IPS DF 6.9 (cell line): ENCODE measurements around the gene PLXNA4.

Experiments used
- DNase-seq: peaks from one replicate; pipeline ENCODE4 v3.0.0-alpha.2; 2013; ENCODE audit warnings: low read depth, low spot score
- H3K27ac ChIP-seq: one replicate; pipeline ENCODE4 v1.5.1; 2013; ENCODE audit warnings: low read length, control low read depth
- H3K27me3 ChIP-seq: 2 replicates; pipeline ENCODE4 v1.6.1; 2013; ENCODE audit warnings: mild to moderate bottlenecking, low read length; ENCODE audit not compliant: control insufficient read depth, insufficient read depth
- H3K36me3 ChIP-seq: 2 replicates; pipeline ENCODE4 v1.6.1; 2013; ENCODE audit warnings: low read length; ENCODE audit not compliant: control insufficient read depth, insufficient read depth
- H3K4me1 ChIP-seq: 2 replicates; pipeline ENCODE4 v1.6.1; 2013; ENCODE audit warnings: low read length; ENCODE audit not compliant: control insufficient read depth, insufficient read depth
- H3K4me3 ChIP-seq: 2 replicates; pipeline ENCODE4 v1.5.1; 2013; ENCODE audit warnings: mild to moderate bottlenecking, low read length
- H3K9me3 ChIP-seq: 2 replicates; pipeline ENCODE4 v1.6.1; 2013; ENCODE audit warnings: low read length, inconsistent platforms; ENCODE audit not compliant: control insufficient read depth, insufficient read depth
- WGBS: extraction: QIAGEN DNeasy Blood & Tissue Kit; methylation state at CpG from one replicate; pipeline ENCODE4 v1.1.7; 2013; ENCODE audit warnings: mixed read lengths, missing lambda C conversion rate; ENCODE audit not compliant: insufficient read length, insufficient coverage; 5-methylcytosine and 5-hydroxymethylcytosine counted together

PLXNA4 gene

DNA sequence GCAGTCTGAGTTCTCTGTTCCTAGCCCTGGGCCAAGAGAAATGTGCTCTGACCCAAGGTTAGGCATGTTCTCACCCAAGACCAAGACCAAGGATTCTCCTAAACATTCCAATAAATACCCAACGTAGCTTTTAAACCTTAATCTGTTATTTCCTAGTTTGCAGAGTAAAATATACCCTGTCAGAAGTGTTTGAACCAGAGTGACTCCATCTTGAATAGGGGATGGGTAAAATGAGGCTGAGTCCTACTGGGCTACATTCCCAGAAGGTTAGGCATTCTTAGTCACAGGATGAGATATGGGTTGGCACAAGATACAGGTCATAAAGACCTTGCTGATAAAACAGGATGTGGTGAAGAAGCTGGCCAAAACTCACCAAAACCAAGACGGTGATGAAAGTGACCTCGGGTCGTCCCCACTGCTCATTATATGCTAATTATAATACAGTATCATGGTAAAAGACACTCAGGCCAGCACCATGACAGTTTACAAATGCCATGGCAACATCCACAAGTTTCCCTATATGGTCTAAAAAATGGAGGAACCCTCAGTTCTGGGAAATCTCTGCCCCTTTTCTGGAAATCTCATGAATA is 27.7 kb downstream of the PLXNA4 start:
- no CpG with 5 or more reads among the region's 4 CpGs for WGBS
- no peak for DNase-seq

DNA sequence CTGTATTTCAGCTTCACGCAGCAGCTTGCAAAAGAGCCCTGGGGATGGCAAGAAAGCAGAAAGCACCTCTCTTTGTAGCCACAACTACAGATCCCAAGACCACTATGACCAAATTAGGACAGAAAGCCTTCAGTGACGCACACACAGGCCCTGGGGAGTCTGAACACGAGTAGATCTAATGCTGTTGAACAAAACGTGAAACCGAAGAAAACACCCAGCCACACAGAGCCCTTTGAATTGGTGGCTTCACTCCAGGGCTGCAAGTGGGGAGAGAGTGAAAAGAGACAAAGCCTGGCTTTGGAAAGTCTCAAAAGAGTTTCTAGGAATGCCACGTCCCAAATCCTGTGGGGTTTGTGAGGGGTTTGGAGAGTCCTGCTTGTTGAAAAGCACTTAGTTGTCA is 28.4 kb downstream of the PLXNA4 start:
- Histone ChIP-seq H3K36me3 (no peaks in the 10 kb centered on the region), H3K27ac (no peak overlapping the region), H3K4me3 (no peak overlapping the region), H3K9me3 (no peaks in the 10 kb centered on the region), H3K4me1 (peaks cover 4% of the 10 kb centered on the region), H3K27me3 (no peaks in the 10 kb centered on the region)
- no CpG with 5 or more reads among the region's 6 CpGs for WGBS
- DNase-seq, result no peak

More for the DNA sequence above, 27.7 kb downstream of the PLXNA4 start:
- no peaks in the 10 kb centered on the region for H3K9me3 ChIP-seq
- H3K4me1 ChIP-seq, result peaks cover 4% of the 10 kb centered on the region
- no peak overlapping the region for H3K4me3 ChIP-seq
- H3K36me3 ChIP-seq, result no peaks in the 10 kb centered on the region
- no peak overlapping the region for H3K27ac ChIP-seq
- no peaks in the 10 kb centered on the region for H3K27me3 ChIP-seq

DNA sequence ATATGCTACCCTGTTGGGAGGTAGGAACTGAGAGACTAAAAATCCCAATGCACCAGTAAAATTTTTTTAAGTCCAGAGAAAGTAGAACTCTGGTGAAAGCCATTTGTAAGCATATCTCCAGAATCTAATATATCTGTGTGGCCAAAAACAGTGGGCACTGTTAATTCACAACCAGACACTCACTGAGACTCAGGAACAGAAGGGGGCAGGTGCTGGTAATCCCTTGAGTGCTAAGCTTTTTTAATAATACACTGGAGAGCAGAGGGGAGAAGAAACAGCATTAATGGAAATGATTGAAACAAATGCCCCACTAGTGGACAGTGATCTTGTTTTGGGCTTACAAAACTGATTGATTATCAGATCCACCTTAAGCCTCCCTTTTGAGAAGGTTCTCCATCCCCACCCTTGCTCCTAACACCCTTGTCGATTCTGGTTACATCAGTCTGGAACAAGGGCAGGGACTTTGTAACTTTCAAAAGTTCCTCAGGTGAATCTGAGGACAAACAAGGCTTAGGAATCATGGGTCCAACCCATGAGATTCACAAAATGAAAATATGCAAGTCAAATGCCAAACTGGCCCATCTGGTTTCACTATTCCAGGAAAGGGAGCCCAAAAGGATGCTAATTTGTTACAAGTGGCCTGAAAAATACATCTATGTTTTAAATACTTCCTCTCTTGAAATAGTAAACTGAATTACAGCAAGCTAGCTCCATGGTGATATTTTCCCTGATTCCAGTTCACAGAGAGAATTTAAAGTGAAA is 29.7 kb downstream of the PLXNA4 start:
- H3K4me3 ChIP-seq, result no peak overlapping the region
- peaks cover 4% of the 10 kb centered on the region for H3K4me1 ChIP-seq
- H3K36me3 ChIP-seq, result no peaks in the 10 kb centered on the region
- no peaks in the 10 kb centered on the region for H3K9me3 ChIP-seq
- no CpG with 5 or more reads among the region's 1 CpG for WGBS
- H3K27ac ChIP-seq, result no peak overlapping the region
- H3K27me3 ChIP-seq, result no peaks in the 10 kb centered on the region
- no peak for DNase-seq

DNA sequence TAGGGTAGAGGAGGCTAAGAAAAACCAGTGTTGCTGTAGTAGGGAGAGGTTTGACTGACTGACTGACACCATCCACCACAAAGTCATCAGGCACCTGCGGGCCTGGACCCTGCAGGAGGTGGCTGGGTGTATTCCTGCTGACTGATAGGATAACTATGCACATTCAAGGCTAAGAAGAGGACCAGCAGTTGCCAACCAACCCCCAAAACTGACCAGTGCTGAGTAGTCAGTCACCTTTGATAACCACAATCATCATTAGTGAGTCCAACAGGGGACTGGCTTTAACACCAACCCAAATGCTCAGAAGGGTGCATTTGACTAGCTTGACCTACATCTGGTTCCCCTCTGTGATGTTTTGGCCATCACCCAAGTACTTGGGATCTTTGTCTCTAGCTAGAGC is 30.5 kb downstream of the PLXNA4 start:
- Histone ChIP-seq H3K27ac (no peak overlapping the region), H3K9me3 (no peaks in the 10 kb centered on the region), H3K4me1 (peaks cover 4% of the 10 kb centered on the region), H3K36me3 (no peaks in the 10 kb centered on the region), H3K4me3 (no peak overlapping the region), H3K27me3 (no peaks in the 10 kb centered on the region)
- no CpG with 5 or more reads among the region's 1 CpG for WGBS
- no peak for DNase-seq

DNA sequence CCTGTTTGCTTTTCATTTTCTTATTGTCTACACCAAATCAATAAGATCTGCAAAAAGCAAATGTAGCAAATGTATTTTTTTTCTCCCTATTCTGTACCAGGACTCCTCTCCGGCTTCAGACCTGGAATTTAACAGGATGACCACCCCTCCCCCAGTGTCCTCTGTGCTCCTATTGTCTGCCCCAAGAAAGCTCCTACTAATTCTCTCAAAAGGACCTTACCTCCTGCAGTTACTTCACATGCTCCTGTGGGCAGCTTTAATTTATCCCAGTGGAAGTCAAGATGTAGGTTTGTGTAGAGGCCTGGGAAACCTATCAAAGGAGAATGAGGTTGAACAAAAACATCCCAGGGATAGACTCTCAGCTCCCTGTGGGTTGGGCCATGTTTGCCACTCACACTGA is 31.3 kb downstream of the PLXNA4 start:
- Histone ChIP-seq H3K27me3 (no peaks in the 10 kb centered on the region), H3K36me3 (no peaks in the 10 kb centered on the region), H3K9me3 (no peaks in the 10 kb centered on the region), H3K27ac (no peak overlapping the region), H3K4me1 (peaks cover 6% of the 10 kb centered on the region), H3K4me3 (no peak overlapping the region)
- no CpG with 5 or more reads among the region's 1 CpG for WGBS
- no peak for DNase-seq

DNA sequence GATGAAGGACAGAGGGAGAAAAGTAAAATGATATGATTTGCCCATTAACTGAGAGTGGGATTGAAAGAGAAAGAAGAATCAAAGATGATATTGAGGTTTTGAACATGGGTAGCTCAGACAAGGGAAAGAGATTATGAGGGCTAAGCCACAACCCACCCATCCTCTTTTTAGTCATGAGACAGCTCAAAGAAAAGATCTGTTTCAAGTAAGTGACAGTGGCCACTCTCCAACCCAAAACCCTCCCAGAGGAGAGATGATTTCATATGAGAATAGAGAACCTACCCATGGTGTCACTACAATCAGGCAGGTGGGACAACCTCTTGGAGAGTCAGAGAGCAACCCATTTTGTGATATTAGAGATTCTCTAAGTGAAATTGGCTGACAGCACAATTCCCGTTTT is 32.2 kb downstream of the PLXNA4 start:
- H3K4me1 ChIP-seq, result peaks cover 6% of the 10 kb centered on the region
- no peaks in the 10 kb centered on the region for H3K36me3 ChIP-seq
- H3K27ac ChIP-seq, result no peak overlapping the region
- H3K27me3 ChIP-seq, result no peaks in the 10 kb centered on the region
- no peak for DNase-seq
- no peaks in the 10 kb centered on the region for H3K9me3 ChIP-seq
- no CpG with 5 or more reads among the region's 1 CpG for WGBS
- H3K4me3 ChIP-seq, result no peak overlapping the region

DNA sequence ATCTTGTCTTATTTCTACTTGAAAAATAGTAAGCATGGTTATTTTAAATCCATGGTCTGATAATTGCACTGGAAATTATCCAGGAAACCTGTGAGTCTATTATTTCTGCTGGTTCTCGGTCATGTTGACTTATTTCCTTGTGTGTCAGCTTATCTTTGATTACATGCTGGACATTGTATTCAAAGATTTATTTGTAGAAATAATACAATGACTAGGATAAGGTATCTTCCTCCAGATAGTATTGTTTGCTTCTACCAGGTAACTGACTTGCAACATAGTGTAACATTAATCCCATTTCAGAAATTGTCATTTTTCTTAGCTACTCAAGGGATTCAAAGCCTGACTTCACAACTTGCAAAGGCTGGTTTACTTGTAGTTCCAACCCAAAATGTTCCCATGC is 33.4 kb downstream of the PLXNA4 start:
- no peaks in the 10 kb centered on the region for H3K9me3 ChIP-seq
- DNase-seq, result no peak
- H3K27me3 ChIP-seq, result no peaks in the 10 kb centered on the region
- no peaks in the 10 kb centered on the region for H3K36me3 ChIP-seq
- no CpG with 5 or more reads among the region's 1 CpG for WGBS
- no peak overlapping the region for H3K27ac ChIP-seq
- H3K4me3 ChIP-seq, result no peak overlapping the region
- peaks cover 6% of the 10 kb centered on the region for H3K4me1 ChIP-seq

DNA sequence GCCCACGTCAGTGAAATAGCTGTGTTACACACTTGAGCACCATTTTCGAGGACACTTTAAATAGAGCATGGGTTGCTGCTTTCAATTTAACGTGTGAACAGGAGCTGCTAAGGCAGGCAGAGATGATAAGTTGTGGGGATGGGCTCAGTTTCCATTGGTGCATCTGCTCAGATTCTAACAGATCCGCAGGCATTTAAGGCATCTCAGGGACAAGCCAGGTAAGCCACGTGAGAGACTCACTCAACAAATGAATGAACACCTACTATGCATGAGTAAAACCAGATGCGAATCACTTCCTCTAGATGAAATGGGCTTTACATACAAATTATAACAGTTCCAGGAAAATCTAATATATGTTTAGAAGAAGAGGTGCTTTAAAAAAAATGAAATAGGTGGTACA is 34.6 kb downstream of the PLXNA4 start:
- Histone ChIP-seq H3K4me1 (peaks cover 6% of the 10 kb centered on the region), H3K36me3 (no peaks in the 10 kb centered on the region), H3K4me3 (no peak overlapping the region), H3K9me3 (no peaks in the 10 kb centered on the region), H3K27ac (no peak overlapping the region), H3K27me3 (no peaks in the 10 kb centered on the region)
- WGBS, result no CpG with 5 or more reads among the region's 6 CpGs
- no peak for DNase-seq

DNA sequence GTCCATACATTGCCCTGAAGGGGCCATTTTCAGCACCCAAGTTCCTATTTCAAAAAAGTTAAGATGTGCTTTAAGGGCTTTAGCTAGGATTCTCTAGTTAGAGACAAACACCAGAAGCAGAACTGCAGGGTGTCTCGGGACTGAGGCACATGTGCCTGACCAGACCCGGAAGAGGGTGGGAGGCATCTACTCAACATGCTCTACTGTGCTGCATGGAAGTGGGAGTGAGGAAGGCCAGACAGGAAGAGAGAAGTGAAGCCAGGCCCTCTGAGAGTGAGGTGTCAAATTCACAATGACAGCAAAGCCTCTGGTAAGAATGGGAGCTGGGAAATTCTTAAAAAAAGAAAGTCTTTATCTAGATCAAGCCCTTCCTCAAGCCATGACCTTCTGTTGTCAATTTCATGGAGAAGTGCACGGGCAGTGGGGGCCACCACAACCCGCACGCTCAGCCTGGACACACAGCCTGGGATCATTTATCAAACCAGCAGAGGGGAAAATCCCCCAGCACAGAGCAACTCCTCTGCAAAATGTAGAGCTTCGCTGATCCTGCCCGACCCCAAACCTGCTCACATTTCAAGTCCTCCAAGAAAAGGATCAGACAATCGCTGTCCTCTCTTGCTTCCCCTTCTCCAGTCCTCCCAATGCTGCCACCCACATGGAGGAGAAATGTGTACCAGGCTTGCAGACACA is 38.7 kb downstream of the PLXNA4 start:
- Histone ChIP-seq H3K4me3 (no peak overlapping the region), H3K27me3 (no peaks in the 10 kb centered on the region), H3K9me3 (no peaks in the 10 kb centered on the region), H3K4me1 (0 out of 2 replicates have a peak, but pooled peaks cover 4% of the 10 kb centered on the region), H3K36me3 (no peaks in the 10 kb centered on the region), H3K27ac (no peak overlapping the region)
- no peak for DNase-seq
- no CpG with 5 or more reads among the region's 8 CpGs for WGBS

DNA sequence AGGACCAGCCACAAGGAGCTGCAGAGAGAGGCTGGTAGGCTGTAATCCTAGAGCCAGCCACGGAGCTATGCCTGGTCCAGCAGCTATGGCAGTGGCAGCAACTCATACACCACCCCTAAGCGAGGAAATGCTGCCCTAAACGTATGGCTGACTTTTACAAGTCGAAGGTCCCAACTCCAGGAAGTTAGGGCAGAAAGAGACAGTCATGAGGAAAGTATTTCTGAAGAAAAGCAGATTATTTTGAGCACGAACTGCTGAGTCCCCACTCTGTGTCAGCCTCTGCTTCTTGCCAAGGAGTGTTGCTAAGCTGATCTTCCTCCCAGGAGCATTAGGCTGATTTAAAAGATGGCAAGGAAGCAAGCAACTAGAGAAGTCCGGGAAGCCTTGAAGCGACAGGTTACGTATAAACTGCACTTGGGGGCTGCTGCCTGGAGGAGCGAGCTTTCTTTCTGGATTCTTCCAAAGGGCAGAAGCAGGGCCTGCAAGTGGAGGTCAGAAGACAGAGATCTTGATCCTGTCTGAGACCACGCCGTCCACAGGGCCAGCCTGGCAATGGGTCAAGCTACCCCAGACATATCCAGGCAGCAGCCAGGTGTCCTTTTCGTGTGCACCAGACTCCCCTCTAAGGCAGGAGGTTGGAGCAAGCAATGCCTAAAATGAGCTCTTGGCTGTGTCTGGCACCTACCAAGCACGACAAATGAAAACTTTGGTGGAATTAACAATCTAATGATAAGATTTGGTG is 39.4 kb downstream of the PLXNA4 start:
- no peaks in the 10 kb centered on the region for H3K27me3 ChIP-seq
- no CpG with 5 or more reads among the region's 13 CpGs for WGBS

More for the DNA sequence above, 39.4 kb downstream of the PLXNA4 start:
- Histone ChIP-seq H3K36me3 (no peaks in the 10 kb centered on the region), H3K4me1 (0 out of 2 replicates have a peak, but pooled peaks cover 4% of the 10 kb centered on the region), H3K4me3 (no peak overlapping the region), H3K9me3 (no peaks in the 10 kb centered on the region), H3K27ac (no peak overlapping the region)
- no peak for DNase-seq
